ENCODE measurements around the gene RELT.

DNA sequence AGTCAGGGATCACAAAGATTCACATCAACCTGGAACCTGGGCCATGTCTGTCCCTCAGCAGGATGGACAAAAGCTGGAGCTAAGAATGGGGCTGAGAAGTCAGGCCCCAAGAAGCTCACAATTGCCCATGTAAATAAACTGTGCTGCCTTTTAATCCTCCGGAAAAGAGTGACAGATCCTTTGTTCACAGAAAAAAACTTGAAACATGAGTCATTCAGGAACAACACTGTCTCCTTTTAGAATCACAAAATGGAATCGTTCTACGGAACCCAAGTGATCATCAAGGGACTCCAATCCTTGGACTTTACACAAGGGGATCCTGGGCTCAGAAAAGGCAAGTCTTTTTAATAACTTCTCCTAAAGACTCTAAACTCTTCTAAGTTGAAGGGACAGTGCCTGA lies 36.1 kb downstream of the RELT start:
- TF ChIP-seq, protein P1, sequence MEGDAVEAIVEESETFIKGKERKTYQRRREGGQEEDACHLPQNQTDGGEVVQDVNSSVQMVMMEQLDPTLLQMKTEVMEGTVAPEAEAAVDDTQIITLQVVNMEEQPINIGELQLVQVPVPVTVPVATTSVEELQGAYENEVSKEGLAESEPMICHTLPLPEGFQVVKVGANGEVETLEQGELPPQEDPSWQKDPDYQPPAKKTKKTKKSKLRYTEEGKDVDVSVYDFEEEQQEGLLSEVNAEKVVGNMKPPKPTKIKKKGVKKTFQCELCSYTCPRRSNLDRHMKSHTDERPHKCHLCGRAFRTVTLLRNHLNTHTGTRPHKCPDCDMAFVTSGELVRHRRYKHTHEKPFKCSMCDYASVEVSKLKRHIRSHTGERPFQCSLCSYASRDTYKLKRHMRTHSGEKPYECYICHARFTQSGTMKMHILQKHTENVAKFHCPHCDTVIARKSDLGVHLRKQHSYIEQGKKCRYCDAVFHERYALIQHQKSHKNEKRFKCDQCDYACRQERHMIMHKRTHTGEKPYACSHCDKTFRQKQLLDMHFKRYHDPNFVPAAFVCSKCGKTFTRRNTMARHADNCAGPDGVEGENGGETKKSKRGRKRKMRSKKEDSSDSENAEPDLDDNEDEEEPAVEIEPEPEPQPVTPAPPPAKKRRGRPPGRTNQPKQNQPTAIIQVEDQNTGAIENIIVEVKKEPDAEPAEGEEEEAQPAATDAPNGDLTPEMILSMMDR (IDR thresholded peaks at IDR 0.05): no peak
- TF ChIP-seq POLR2A (IDR thresholded peaks at IDR 0.05): no peak

Measured in ovary (tissue), 3 donors.